H1 (cell line): ENCODE data around the gene SLC9A4. TPM values are rescaled to one million over a fixed set of nuclear protein-coding genes. Genes with fewer than 3 reads are reported as not detected.

ENCODE experiments used
- KDM4A ChIP-seq: IDR thresholded peaks from one replicate; pipeline ENCODE4 v1.7.1; 2012; ENCODE audit warnings: low read depth, mild to moderate bottlenecking, moderate library complexity, low read length, inconsistent platforms; ENCODE audit not compliant: severe bottlenecking
- POLR2AphosphoS5 ChIP-seq: IDR thresholded peaks from 2 replicates; pipeline ENCODE4 v1.6.1; 2011; ENCODE audit warnings: low read depth, low read length
- SP1 ChIP-seq: IDR thresholded peaks from 2 replicates; pipeline ENCODE4 v1.6.1; 2011; ENCODE audit warnings: low read depth, low read length
- YY1 ChIP-seq: IDR thresholded peaks from 2 replicates; pipeline ENCODE4 v1.6.1; 2011; ENCODE audit warnings: low read depth, mild to moderate bottlenecking, low read length
- polyA plus RNA-seq, 7 experiments: library from polyadenylated mRNA; depleted of rRNA in 3 of 7; stranded (reverse) in 5 of 7; unstranded in 2 of 7; fragments of >200 nt in 5 of 7; fragments of 200-250 nt in 2 of 7; gene quantifications; 1 replicate in 5 of 7; 2 replicates in 1 of 7; 4 replicates in 1 of 7; pipeline versions ENCODE4 v1.2.1 to v1.2.3, GENCODE V29; 2011 to 2013; ENCODE audit warnings: missing spikeins in 2 of 7, mixed read lengths in 2 of 7
- total RNA-seq: library from RNA; stranded (reverse); fragmentation: NEBNext Ultra II Directional; extraction: Animal tissue kit (Norgen Biotek cat#: 25700); gene quantifications from 2 replicates; pipeline ENCODE4 v1.2.1, GENCODE V29; 2021
- TF ChIP-seq, protein P1 (sequence below): IDR thresholded peaks from 2 replicates; pipeline ENCODE4 v1.6.1; 2012; ENCODE audit warnings: inconsistent platforms

The SLC9A4 gene
- total and polyA plus RNA-seq, 2 of the 8 experiments (the other 6 are each of a cell fraction or from before 2014, with no cell fraction given) = not detected

- TF ChIP-seq SP1 (no peak), KDM4A (no peak), YY1 (no peak), POLR2AphosphoS5 (no peak)
- TF ChIP-seq, protein P1, sequence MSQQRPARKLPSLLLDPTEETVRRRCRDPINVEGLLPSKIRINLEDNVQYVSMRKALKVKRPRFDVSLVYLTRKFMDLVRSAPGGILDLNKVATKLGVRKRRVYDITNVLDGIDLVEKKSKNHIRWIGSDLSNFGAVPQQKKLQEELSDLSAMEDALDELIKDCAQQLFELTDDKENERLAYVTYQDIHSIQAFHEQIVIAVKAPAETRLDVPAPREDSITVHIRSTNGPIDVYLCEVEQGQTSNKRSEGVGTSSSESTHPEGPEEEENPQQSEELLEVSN = no peak
Measured at GRCh38 chr2:102470168-102470567, 2.9 kb upstream of the SLC9A4 start (continued).
